Measurements from ENCODE around the gene CHN2.

The CHN2 gene

DNA sequence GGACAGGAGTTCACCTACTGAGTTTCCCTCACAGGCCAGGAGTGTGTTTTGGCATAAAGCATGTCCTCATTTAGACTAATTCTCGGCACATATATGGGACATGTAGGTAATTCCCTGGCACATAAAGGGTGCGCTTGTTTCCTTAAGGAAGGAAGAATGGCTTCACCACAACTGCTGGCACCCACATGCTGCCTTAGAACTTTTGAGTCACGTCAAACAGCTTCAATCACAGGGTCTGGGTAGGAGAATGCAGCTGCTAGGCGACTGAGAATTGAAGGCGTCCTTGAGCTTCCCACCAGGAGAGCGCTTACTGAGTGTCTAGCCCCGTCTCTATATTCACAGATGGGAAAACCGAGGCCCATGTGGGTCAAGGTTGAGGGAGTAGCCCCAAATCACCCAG, 146.1 kb downstream of the CHN2 start:
- no peak for DNase-seq

DNA sequence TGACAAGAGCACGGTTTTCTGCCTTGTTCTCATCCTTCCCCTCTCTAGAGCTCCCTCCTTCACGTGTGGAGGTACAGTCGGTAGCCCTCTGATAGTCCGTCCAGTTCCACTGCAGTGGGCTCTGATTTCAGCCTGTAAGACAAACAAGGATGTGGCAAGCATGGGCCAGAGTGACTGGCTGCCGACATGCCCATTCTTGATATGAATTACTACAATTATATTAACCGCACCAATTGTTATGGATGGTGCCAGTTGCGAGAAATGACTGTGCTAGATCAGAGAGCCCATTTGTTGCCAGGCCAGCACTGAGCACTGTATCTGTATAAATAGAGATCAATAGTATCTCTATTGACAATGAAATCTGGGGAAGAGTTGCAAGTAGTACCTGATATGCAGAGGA, 146.6 kb downstream of the CHN2 start:
- DNase-seq = no peak

DNA sequence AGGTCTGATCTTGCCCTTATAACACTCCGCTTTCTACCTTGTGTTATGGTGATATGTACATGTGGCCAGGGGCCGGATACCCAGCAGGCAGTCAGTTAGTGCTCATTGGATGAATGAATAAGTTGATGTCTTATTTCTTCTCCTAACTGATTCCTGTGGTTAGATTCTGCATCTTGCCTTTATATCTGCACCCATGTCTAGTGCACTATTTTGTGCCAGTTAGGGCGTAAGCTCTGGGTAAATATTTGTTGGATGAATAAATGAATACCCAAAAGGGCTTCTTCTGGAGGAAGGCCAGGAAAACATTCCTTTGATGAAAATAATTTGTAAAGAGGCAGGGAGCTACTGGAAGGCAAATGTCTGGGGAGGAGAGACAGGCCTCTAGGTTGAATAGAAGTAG, 148.2 kb downstream of the CHN2 start:
- DNase-seq = peak; percentile 52

DNA sequence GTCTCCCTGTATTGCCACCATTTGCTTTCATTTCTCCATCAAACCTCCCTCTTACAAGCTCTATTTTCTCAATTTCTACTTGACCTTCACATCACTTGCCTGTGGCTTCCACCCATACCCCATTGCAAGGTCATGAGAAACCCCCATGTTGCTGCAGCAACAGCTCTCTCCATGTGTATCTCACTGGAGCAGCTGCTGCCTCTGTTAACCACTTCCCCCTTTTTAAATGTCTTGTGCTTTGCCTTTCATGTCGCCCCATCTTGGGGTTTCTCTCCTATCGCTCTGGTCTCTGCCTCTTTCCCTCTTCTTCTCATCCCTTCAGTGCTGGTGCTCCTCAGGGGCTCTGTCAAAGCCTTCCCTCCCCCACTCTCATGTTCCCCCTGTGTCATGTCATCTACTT, 148.8 kb downstream of the CHN2 start:
- no peak for DNase-seq

DNA sequence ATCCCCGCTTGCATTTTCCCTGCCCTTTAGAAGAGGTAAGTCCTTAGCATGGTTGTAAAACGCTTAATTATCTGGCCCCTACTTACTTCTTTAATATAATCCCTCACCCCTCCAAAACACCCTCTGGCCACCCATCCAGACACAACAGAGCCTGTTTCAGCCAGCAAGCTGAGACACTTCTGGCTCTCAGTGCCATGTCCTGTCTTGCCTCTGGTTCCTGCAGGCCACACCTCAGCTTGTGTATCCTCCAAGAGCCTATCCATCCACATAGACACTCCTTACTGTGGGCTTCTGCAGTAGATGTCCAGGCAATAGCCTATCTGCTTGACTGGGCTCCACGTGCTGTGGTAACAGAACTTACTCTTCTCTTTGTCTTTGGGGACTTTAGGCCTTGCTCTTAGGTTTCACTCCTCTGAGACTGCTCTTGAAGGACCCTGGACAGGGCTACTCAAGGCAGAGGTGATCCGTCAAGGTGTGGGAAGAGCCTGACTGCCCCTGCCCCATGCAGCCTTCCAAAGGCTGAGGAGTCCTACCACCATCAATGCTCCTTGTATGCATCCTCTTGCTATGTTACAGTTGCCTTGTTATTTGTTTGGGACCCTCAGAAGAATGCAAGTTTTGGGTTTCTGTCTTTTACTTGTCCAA, 149.9 kb downstream of the CHN2 start:
- no peak for DNase-seq

DNA sequence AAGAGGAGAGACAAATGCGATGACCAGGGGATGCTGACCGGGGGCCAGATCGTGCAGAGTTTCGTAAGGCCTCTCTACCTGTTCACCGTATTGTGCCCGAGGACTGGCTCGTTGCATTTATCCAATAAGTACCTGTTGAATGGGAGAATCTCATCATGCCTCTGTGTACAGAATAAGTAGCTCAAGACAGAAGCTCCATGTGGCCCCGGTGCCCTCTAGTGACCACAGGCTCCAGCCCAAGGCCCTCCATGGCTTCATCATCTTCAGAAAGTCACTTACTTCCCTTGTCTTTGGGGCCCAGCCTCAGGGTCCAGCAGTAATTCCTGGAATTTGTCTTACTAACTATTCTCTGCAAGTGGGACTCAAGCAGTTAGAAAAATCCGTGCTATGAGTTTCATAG, 151.0 kb downstream of the CHN2 start:
- DNase-seq = no peak

DNA sequence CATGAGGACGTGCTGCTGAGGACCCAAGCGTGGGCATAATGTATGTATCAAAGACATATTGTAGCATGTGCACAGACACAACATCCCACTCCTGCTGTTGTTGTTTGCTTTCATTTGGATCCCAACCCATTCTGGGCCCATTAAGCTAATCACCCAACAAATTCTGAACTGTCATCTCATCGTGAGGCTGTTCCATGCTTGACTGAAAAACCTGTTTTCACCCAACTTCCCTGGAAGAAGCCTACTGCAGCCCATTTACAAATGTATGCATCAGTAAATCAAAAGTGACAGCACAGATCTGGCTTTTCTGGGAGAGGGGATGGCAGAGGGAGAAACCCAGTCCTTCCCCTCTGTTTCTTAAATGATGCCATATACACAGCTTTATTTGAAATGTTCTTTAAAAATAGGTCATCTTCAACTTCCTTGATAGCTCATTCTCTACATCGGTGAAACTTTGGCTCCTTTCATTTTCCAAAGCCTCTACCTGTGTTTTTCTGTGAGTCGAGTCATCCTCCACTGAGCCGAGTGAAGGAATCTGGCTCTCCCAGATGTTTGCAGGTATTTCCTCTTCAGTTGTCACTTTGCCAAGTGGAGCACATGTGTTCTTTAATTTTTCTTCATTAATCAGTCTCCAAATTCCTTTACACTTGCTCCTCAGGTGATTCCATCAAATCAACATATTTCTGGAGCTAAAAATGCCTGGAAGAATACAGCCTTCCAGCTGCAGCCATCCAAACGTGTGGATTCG, 151.8 kb downstream of the CHN2 start:
- DNase-seq = peak; percentile 12

DNA sequence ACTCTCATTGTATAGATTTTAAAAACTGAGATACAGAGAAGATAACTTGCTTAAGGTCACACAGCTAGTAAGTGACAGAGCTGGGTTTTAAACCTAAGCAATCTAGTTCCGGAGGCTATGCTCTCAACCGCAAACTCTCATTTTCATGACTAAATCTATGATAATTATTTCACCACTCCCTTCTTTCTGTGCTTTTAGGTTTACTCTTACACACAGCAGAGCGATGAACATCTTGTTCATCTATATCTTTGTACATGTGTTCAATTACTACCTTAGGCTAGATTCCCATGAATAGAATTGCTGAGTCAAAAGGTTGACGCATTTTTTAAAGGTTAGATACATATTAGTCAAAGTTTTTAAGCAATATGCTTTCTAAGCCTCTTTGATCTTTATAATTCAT, 154.8 kb downstream of the CHN2 start:
- DNase-seq = peak; percentile 65

DNA sequence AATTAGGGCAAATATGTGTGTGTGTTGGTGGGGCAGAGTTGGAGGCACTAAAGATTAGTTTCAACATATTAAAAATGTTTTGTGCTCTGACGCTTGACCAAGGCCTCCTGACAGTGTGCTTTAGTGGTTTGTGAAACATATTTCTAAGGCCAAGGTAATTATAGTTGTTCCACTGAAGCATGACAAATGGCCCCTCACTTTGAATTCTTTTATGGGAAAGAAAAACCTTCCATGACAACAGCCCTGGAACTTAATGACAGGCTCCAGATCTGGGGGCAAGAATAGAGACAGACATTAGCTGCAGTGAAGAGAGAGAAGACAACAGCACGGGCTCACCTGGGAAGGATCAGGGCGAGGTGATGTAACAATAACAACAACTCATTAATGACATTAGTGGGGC, 155.8 kb downstream of the CHN2 start:
- peak; percentile 86 for DNase-seq

DNA sequence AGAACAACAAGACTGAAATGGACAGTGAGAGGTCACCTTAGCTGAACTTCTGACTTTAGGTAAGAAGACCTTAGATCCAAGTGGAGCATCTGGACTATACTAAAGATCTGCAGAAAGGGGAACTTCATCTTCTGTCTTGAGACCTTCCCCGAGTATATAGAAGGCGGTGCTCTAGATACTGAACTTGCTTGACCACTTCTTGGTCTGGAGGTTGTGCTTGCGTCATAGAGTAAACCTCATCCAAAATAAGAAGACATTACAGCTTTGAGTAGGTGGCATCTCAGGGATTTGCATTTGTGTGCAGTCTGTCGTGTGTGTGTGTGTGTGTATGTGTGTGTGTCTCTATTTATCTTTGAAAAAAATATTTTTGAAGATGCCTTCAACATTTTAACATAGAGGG, 157.5 kb downstream of the CHN2 start:
- no peak for DNase-seq

DNA sequence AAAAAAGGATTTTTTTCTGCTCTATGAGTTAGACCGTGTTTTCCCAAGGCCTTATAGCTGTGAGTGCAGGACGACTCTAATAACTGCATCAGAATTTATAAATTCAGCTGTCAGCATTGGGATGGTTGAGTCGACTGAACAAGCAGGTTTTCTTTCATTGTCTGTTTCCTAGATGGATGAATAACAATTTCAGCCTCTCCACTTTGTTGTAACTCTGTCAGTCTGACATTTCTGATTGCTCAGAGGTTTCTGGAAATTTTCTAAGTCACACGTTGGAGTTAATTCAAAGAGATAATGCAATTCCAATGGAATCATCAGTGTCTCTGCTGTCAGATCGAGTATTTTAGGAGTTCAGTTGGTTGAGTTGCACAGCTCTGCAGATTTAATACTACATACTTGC, 159.2 kb downstream of the CHN2 start:
- no peak for DNase-seq

DNA sequence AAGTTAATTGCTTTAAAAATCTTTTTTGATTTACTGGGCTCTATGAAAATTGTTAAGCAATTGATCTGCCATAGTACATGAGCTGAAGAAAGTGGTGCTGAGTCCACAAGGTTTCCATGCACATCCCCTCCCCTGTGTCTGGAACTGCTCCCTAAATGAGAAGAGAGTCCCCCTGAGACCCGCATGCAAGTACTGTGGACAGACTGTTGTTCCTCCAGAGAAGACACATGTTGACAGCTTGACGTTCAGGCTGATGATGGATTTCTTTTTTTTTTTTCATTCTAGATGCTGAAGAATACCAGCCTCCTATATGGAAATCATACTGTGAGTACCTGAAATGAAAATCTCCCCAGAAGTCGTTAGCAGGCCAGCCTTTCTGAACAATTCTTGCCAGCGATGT, 159.8 kb downstream of the CHN2 start:
- no peak for DNase-seq

DNA sequence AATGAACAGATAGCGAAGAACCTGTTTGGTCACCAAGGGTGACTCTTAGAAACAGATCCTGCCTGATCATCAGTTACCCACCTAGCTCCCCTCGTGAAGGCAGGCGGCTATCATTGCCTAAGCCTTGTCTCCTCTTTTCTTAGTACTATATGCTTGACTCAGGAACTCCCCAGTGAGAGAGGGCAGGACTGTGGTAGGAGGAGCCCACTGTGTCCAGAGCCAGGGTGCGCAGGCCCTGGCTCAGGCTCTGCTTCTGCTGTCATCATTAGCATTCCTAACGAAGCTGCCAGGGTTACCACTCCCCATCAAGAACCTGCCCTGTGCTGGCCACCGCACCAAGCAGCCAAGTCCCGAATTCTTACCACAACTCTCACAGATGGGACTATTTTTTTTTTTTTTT, 160.8 kb downstream of the CHN2 start:
- no peak for DNase-seq

DNA sequence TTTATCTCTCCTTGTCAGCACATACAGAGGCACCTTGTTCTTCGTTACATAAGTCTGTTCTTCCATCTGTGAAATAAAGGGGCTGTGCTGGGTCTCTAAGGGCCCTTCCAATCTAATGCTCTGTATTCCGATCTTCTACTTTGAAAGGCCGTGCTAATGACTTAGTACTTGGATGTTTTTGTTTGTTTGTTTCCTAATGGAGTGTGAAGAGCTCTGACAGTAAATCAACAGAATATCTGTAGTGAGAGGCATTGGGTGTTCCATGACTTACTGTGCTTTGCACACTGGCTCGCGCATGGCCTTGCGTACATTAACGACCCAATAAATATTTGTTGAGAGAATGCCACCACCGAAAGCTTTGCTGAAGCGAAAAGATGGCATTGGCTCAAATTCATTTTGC, 162.1 kb downstream of the CHN2 start:
- DNase-seq = no peak

DNA sequence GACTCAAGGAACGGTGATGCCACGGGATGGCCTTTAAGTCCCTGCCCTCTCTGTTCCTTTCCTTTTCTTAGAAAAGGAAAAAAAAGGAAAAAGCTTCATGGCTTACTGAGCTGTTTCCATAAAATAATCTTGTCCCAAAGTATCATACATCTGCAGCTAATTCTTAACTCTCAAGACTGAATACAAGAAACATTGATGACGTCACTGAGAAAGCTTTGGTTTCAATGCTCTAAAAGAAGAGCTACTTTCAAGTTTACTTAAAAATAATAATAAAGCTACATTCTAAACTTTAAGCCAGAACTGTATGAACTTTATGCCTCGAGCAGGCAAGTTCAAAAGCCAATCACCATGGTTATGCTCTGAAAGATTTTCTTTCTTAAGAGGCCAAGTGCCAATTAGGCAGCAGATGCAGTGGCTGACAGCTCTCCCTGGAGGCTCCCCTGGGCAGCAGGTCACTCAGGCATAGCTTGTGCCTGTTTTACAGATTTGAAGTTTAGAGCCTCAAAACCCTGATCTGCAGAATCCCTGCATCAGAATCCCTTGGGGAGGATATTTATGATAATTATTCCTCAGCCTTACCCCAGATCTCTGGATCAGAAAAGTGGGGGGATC, 165.0 kb downstream of the CHN2 start:
- no peak for DNase-seq

DNA sequence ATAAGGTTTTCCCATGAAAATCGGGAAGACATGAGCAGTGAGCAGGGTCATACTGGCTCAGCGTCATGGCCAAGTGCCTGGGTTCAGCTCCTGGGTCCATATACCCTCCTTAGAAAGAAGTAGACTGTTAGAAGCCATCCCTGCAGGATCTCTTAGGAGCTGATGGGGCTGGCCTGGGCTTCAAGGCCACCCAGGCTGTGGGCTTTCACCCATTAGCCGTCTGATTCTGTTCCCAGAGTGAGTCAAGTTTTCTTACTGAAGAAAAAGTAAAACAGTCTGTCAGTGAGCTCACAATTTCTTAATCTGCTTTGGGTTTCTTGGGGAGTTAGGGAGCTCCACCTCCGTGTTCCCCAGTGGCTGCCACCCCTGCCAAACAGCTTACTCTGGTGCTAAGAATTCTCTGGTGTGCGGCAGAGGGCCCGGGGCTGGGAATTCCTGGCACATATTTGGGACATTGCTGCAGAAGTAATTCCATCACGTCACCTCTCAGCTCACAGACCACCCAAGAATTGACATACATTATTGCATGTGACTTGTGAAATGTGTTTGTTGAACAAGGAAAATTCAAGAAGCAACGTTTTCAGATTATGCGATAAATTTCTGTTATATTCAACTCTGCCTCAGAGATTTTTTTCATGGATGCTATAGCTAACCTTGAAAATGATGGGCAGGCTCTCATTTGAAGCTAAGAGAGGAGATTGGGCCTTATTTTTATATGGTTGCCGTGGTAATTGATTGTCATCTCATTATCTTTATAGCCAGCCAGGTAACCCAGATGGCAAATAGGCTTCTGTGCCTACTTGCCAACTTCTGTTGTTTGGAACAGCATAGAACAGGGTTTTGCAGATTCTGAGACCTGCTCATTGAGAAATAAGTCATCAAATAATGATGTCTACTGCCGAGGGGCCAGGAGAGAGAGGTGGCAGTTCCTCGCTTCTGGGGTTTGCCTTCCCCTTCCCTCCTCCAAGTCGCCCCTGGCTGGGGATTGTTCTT, 166.4 kb downstream of the CHN2 start:
- no peak for DNase-seq

DNA sequence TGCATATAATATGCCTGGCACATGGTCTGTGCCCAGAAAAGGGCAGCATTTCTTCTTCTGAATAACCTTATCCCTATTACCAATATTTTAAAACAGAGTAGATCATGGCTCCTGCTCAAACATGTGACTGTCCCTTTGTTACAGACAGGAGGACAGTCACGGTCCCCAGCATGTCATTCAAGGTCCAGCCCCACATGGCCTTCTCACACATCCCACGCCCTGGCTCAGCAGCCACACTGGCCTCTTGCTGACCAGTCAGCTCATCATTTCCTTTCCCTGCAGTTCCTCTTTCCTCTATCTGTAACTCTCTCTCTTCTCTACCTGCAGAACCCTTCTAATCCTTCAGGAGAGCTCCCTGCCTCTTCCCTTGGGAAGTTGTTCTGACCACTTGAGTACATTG, 167.8 kb downstream of the CHN2 start:
- no peak for DNase-seq

DNA sequence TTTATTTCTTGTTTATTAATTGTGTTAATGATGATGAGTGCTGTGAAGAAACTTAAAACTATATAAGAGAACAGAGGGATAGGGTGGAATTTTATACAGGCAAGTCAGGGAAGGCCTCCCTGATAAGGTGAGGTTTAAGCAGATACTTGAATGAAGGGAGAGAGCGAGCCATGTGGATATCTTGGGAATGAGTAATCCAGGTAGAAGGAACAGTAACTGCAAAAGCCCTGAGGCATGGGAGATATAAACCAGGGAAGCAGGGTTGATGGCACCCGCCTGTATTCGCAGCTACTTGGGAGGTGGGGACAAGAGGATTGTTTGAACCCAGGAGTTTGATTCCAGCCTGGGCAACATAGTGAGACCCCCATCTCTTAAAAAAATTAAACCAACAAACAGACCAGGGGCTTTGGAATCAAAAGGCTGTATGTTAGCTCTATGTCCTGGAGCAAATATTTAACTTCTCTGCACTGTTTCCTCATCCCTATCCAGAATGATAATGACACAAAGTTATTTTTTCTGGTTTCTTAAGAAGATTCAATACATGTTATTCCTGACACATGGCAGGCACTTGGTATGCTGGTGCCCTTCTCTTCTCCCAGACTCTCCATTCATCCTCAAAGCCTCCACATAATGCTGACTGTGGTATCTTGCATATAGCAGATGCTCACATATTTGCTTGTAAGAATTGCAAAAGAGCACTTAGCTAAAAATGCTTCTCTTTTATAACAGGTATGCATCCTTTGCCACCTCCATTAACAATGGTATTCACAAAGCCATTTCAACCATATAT, 169.3 kb downstream of the CHN2 start:
- no peak for DNase-seq

DNA sequence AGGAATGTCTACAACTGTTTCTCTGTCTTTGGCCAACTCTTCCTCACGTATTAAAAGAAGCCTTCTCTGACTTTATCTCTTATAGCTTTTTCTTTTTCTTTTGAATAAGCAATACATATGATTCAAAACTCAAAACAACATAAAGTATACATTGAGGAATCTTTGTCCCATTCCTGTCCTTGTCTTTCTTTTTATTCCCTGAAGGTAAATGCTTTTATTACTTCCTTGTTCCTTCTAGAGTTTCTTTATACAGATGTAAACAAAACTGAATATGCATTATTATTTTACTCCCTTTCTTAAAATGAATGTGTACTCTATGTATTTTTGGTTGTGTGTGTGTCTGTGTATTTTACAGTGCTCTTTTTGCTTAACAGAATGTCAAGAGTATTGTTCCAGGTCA, 170.1 kb downstream of the CHN2 start:
- no peak for DNase-seq

DNA sequence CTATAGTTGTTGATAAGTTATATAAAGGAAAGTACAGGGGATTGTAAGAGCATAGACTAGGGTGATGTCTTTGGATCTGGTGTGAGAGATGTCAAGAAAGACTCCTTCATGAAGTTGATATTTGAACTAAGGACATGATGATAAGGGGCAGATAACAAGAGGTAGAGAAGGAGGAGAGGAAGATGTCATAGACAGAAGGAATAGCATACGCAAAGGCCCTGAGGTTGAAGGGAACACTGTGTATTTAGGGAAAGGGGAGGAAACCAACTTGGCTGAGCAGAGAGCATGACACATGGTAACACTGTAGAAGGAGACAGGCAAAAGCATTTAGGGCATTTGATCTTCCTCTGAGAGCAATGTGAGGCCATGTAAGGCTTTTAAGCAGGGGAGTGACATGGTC, 170.8 kb downstream of the CHN2 start:
- DNase-seq = no peak

DNA sequence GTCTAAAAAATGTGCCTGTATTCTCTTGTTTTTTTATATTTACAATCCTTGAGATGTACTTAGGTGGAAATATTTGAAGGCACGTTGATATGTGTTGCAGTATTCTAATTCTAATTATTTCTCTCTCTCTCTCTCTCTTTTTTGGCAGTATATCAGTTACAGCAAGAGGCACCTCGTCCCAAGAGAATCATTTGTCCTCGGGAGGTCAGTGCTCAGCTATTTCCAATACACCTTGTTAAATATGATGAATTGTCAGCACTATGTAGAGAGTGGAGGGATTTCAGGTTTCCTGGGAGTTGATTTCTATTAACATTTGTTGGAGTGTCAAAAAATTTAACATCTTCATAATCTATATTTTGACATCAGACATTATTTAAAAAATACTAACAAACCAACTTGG, 173.2 kb downstream of the CHN2 start:
- no peak for DNase-seq

DNA sequence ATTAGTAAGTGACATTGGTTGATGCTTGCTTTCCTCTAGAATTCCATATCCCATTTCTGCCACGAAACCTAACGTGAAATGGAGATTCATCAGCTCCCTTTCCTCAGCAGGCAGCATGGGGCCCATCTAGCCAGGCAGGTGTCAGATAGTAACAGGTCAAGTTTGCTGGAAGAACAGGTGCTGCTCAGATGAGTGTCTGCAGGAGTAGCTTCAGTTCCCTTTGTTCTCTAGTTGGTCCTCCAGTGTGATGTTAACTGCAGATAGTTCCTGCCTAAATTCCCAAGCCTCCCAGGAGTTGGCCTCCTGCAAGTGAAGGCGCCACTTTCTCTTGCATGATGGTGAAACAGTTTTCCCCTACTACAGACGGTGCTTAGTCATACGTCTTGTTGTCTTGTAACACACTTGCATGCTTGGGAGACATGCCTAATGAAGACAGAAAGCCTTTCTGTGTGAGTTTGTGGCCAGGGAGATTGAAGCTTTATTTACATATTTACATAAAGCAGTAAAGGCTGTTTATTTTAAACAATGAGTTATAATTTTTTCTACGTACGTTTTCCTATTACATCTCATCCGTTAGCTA, 175.4 kb downstream of the CHN2 start:
- peak; percentile 21 for DNase-seq
